Heart right ventricle (tissue), 16 donors: ENCODE data around the gene CFB. TPM values are rescaled to one million over a fixed set of nuclear protein-coding genes. Genes with fewer than 3 reads are reported as not detected.
A peak's percentile ranks its signal among the peaks of the same experiment; 100 is the strongest.

Source experiments
- ATAC-seq, 8 donors: fragments of 200-7000 bp; cut with Tn5 transposase; one replicate each; pipeline ENCODE4 v1.9.1; 2020; ENCODE audit warnings: mild to moderate bottlenecking in 8 of 8, moderate library complexity in 8 of 8, moderate number of reproducible peaks in 1 of 8
- DNase-seq, 2 donors: peaks; one replicate each; pipeline ENCODE4 v3.0.0-alpha.2; 2020
- H3K27ac ChIP-seq, 10 donors: fragments of 200-600 bp; sonication (generic) in 2 of 10; one replicate each; pipeline versions ENCODE4 v1.5.0 to v1.8.0; 2020 to 2022; ENCODE audit warnings: mild to moderate bottlenecking in 3 of 10
- H3K27me3 ChIP-seq, 7 donors: fragments of 200-600 bp; one replicate each; pipeline ENCODE4 v1.8.0; 2021 to 2022; ENCODE audit warnings: mild to moderate bottlenecking in 2 of 7
- H3K36me3 ChIP-seq, 9 donors: fragments of 200-600 bp; sonication (generic) in 1 of 9; one replicate each; pipeline versions ENCODE4 v1.5.0 to v1.8.0; 2020 to 2022; ENCODE audit warnings: mild to moderate bottlenecking in 2 of 9
- H3K4me1 ChIP-seq, 9 donors: fragments of 200-600 bp; sonication (generic) in 1 of 9; one replicate each; pipeline versions ENCODE4 v1.5.0 to v1.8.0; 2020 to 2022; ENCODE audit warnings: mild to moderate bottlenecking in 4 of 9
- H3K4me3 ChIP-seq, 10 donors: fragments of 200-600 bp; sonication (generic) in 2 of 10; one replicate each; pipeline versions ENCODE4 v1.5.0 to v1.8.0; 2020 to 2022; ENCODE audit warnings: mild to moderate bottlenecking in 7 of 10, moderate library complexity in 2 of 10
- H3K9me3 ChIP-seq, 11 donors: fragments of 200-600 bp in 10 of 11; sonication (generic) in 2 of 11; one replicate each; pipeline versions ENCODE4 v1.5.0 to v1.8.0; 2013 to 2022; ENCODE audit warnings: mild to moderate bottlenecking in 2 of 11, control low read depth in 1 of 11, moderate library complexity in 1 of 11
- WGBS, 2 donors: extraction: QIAGEN DNeasy Blood & Tissue Kit; methylation state at CpG; one replicate each; pipeline ENCODE4 v1.1.7; 2013; ENCODE audit warnings: inconsistent platforms in 1 of 2; 5-methylcytosine and 5-hydroxymethylcytosine counted together
- intact Hi-C, 10 donors: fragments of 100-400 bp; cut with DNase I; formaldehyde crosslinking; loops; one replicate each; pipeline versions ENCODE4 v1.11.1 to v1.14.2; 2022
- polyA plus RNA-seq, 2 donors: library from polyadenylated mRNA; stranded (reverse); fragments of 200-250 nt; gene quantifications; one replicate each; pipeline ENCODE4 v1.2.3, GENCODE V29; 2013
- total RNA-seq, 10 donors: library from RNA; stranded (reverse); fragmentation: NEBNext Ultra II Directional in 3 of 10; extraction: Animal tissue kit (Norgen Biotek cat#: 25700) in 3 of 10; gene quantifications; one replicate each; pipeline versions ENCODE4 v1.2.1 to v1.2.4, GENCODE V29; 2021 to 2023
- TF ChIP-seq, protein P1 (sequence below), 9 donors: fragments of 200-600 bp; sonication (generic) in 2 of 9; IDR thresholded peaks; one replicate each; pipeline versions ENCODE4 v1.5.0 to v1.8.0; 2021 to 2022; ENCODE audit warnings: antibody characterized with exemption in 9 of 9, mild to moderate bottlenecking in 5 of 9, moderate library complexity in 1 of 9
- donor health status: Arrhythmogenic right ventricular cardiomyopathy.
- donor health status: ischemic (EF 13 %, LVEDD 7.1; RV severe dilation, severe dysfunction).
- donor health status: healthy with polysubstance abuse.
- donor health status: DM: no; HTN: yes; CAD: no.
- donor health status: DM: no; HTN: no; CAD: no.
- donor health status: ischemic (EF 25% LVEDD 6.9; RV normal size, moderate dysfunction).
- donor health status: ischemic (EF 25% LVEDD 5.7; RV mildly dilated, moderate dysfunction).
- donor health status: healthy.
- donor health status: DM: yes; HTN: yes; CAD: no.
- donor health status: Ischemic cardiomyopathy.
- donor health status: ischemic (EF 35%, LVEDD 5.7; RV mildly dilated, moderate dysfunction).
- donor health status: nonischemic (EF 11% LVEDD 7.7; RV severe dilation, severe dysfunction).
- donor health status: DM: yes; HTN: yes; CAD: no.
- donor health status: PGD.
- donor health status: ischemic (EF 29% LVEDD 5.4; RV normal size, mild dysfunction).
- donor health status: nonischemic (EF 23%, LVEDD 6.1; RV moderate dilation, normal function).

CFB gene
- total and polyA plus RNA-seq, 12 donors = 2.8 to 24.4 (median 6.0) TPM

DNA sequence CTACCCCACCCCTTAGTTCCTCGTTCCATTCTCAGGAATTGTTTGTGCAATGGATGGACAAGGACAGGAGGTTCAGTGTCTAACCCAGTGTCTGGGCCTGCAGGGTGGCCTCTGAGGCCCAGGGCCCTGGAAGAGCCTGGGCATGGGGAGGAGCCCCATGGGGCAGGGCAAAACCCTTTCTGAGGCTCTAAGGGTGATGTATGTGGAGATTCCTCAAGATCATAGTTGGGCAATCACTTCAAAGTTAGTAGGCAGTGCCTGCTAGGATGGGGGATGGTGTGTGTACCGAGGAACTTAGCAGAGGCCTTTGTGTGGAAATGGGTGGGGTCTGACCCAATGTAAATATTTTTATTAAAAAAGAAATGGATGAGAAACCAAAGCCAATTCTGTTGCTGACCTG is 25.1 kb upstream of the CFB start:
- 79 to 81% methylated on average over 2 of the region's 2 CpGs for WGBS, 2 donors

DNA sequence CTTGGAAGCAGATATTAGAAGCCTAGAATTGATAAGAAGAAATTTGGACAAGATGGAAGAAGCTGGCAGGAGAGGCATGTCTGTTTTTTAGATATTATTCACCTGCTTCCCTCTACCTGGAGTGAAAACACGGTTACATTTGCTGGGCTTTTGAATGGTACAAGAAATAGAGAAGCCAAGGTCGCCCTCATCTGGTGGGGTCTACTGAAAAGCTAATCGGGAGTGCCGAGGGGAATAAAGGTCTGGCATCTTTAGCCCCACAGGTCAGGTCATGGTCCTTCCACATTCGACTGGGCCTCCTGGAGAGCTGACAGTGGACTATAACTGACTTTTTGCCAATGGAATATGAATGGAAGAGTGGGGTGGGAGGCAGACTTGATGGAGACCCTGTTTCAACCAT is 23.0 kb upstream of the CFB start:
- DNase-seq (no peak), ATAC-seq (no peak)
- WGBS, 2 donors = 10 to 11% methylated on average over 5 of the region's 5 CpGs
- no peaks in the 10 kb centered on the region for H3K9me3 ChIP-seq
- no peak overlapping the region for H3K4me3 ChIP-seq
- H3K36me3 ChIP-seq = no peaks in the 10 kb centered on the region
- H3K4me1 ChIP-seq = peaks cover 0 to 10% (median 0%) of the 10 kb centered on the region in 9 donors
- H3K27ac ChIP-seq = no peak overlapping the region
- intact Hi-C loops = no loop called here
- TF ChIP-seq, protein P1, sequence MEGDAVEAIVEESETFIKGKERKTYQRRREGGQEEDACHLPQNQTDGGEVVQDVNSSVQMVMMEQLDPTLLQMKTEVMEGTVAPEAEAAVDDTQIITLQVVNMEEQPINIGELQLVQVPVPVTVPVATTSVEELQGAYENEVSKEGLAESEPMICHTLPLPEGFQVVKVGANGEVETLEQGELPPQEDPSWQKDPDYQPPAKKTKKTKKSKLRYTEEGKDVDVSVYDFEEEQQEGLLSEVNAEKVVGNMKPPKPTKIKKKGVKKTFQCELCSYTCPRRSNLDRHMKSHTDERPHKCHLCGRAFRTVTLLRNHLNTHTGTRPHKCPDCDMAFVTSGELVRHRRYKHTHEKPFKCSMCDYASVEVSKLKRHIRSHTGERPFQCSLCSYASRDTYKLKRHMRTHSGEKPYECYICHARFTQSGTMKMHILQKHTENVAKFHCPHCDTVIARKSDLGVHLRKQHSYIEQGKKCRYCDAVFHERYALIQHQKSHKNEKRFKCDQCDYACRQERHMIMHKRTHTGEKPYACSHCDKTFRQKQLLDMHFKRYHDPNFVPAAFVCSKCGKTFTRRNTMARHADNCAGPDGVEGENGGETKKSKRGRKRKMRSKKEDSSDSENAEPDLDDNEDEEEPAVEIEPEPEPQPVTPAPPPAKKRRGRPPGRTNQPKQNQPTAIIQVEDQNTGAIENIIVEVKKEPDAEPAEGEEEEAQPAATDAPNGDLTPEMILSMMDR (IDR thresholded peaks at IDR 0.05) = peak in 3 of 9 donors; percentile 20 to 24 (median 24)
- no peaks in the 10 kb centered on the region for H3K27me3 ChIP-seq

More for the DNA sequence above, 25.1 kb upstream of the CFB start:
- no peak for ATAC-seq
- Histone ChIP-seq H3K36me3 (no peaks in the 10 kb centered on the region), H3K4me3 (no peak overlapping the region), H3K4me1 (no peaks in the 10 kb centered on the region), H3K27ac (no peak overlapping the region), H3K27me3 (no peaks in the 10 kb centered on the region), H3K9me3 (no peaks in the 10 kb centered on the region)
- intact Hi-C loops = no loop called here
- TF ChIP-seq, protein P1 (IDR thresholded peaks at IDR 0.05) = no peak
- no peak for DNase-seq

DNA sequence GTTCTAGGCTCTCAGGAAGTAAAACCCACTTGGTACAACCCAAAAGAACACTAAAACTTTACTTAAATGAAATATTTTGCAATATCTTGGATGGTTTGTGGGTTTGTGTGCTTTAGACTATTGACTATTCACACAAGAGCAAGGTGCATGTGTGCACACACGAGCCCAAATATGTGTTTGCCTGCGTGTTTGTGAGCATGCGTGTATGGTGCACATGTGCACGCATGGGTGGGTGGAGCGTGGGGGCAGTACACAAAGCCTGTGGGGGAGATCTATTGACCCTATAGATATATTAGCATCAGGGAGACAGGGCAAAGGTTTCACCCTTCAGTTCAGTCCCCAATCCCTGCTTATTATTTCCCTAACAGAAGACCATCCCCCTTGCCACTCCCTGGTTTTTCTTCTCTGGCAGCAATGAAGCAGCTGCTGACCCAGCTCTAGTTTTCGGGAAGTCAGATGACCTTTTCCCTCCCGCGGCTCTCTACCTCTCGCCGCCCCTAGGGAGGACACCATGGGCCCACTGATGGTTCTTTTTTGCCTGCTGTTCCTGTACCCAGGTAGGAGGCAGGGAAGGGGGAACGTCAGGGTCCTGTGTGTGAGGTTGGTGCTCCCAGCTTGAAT is 18.5 kb upstream of the CFB start, which contains the start of gene C2:
C2 (plus strand) TSS at position 476 of the 621 bp plus-strand sequence; CDS start at position 512, 36 bp downstream.
- Histone ChIP-seq H3K27me3 (no peaks in the 10 kb centered on the region), H3K27ac (peak within 1 kb of the TSS in 2 of 10 donors; percentile 29 to 79), H3K36me3 (no peaks in the 10 kb centered on the region), H3K4me1 (peaks cover 0 to 22% (median 0%) of the 10 kb centered on the region in 9 donors), H3K4me3 (peak within 1 kb of the TSS in 7 of 10 donors; percentile 1 to 52 (median 37)), H3K9me3 (no peaks in the 10 kb centered on the region)
- TF ChIP-seq, protein P1 (IDR thresholded peaks at IDR 0.05) = no peak
- DNase-seq (no peak), ATAC-seq (peak in 2 of 8 donors; percentile 29 to 35)
- WGBS, 2 donors = 57 to 70% methylated on average over 11 of the region's 11 CpGs
- intact Hi-C loops = no loop called here

DNA sequence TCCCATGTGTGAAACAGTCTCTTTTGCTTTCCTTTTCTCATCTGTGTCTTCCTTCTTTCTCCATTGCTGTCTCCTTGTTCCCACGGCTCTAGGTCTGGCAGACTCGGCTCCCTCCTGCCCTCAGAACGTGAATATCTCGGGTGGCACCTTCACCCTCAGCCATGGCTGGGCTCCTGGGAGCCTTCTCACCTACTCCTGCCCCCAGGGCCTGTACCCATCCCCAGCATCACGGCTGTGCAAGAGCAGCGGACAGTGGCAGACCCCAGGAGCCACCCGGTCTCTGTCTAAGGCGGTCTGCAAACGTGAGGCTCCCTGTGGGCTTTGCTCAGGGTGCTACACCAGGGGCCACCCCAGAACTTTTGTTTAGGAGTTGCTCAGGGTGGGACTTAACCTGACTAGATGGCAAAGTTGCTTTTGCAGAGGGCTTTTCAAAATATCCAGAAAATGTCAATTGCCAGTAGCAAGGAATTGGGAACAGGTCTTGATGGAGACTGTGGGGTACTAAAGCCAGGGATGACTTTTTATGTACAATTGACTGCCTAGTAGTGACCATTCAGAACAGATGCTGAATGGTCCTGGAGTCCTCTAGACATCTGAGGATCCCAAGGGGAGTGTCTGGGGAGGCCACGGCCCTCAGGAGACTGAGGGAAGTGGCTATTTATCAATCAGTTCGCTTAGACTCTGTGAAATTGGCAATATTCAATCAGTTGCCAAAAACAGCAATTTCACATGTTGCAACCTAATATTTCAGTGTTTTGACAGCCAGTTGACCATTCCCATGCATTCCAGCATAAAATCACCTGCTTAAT is 17.8 kb upstream of the CFB start:
- Histone ChIP-seq H3K36me3 (no peaks in the 10 kb centered on the region), H3K27me3 (no peaks in the 10 kb centered on the region), H3K4me3 (peak overlapping the region in 7 of 10 donors; percentile 1 to 52 (median 37)), H3K4me1 (peaks cover 0 to 22% (median 0%) of the 10 kb centered on the region in 9 donors), H3K27ac (peak overlapping the region in 2 of 10 donors; percentile 29 to 79), H3K9me3 (no peaks in the 10 kb centered on the region)
- TF ChIP-seq, protein P1 (IDR thresholded peaks at IDR 0.05) = no peak
- ATAC-seq (peak in 1 of 8 donors; percentile 15), DNase-seq (no peak)
- 71 to 75% methylated on average over 11 of the region's 11 CpGs for WGBS, 2 donors
- intact Hi-C loops = no loop called here
